HepG2 (cell line): ENCODE results near the gene XKR7. TPM values are rescaled to one million over a fixed set of nuclear protein-coding genes. Genes with fewer than 3 reads are reported as not detected.

Source experiments
- AGO1 ChIP-seq: fragments of 200-400 bp; formaldehyde crosslinking; IDR thresholded peaks from 2 replicates; pipeline ENCODE4 v1.6.1; 2017; ENCODE audit warnings: mild to moderate bottlenecking, low read depth, low read length, moderate library complexity; ENCODE audit not compliant: poor library complexity, severe bottlenecking
- ATF2 ChIP-seq: sonication (generic); formaldehyde crosslinking; IDR thresholded peaks from 2 replicates; pipeline ENCODE4 v1.4.0; 2020; ENCODE audit warnings: missing genetic modification reagents
- BRCA1 ChIP-seq: sonication (generic); formaldehyde crosslinking; IDR thresholded peaks from 2 replicates; pipeline ENCODE4 v1.4.0; 2020; ENCODE audit warnings: missing genetic modification reagents
- HNF1B ChIP-seq: sonication (generic); formaldehyde crosslinking; IDR thresholded peaks from 2 replicates; pipeline ENCODE4 v1.5.1; 2020; ENCODE audit warnings: mild to moderate bottlenecking, moderate library complexity, missing genetic modification reagents
- HNF4A ChIP-seq: sonication (generic); formaldehyde crosslinking; IDR thresholded peaks from 2 replicates; pipeline ENCODE4 v1.4.0; 2020; ENCODE audit warnings: missing genetic modification reagents
- KLF12 ChIP-seq: sonication (generic); formaldehyde crosslinking; IDR thresholded peaks from 2 replicates; pipeline ENCODE4 v1.4.0; 2020; ENCODE audit warnings: missing genetic modification reagents, borderline replicate concordance
- MED8 ChIP-seq: sonication (generic); formaldehyde crosslinking; IDR thresholded peaks from 2 replicates; pipeline ENCODE4 v1.8.1; 2023; ENCODE audit warnings: mild to moderate bottlenecking, missing genetic modification reagents; ENCODE audit not compliant: insufficient replicate concordance
- NFKB2 ChIP-seq: sonication (generic); formaldehyde crosslinking; IDR thresholded peaks from 2 replicates; pipeline ENCODE4 v1.4.0; 2020; ENCODE audit warnings: missing genetic modification reagents, borderline replicate concordance
- PTBP1 ChIP-seq: fragments of 200-400 bp; formaldehyde crosslinking; IDR thresholded peaks from 2 replicates; pipeline ENCODE4 v1.6.1; 2018; ENCODE audit warnings: low read length, low read depth; ENCODE audit not compliant: poor library complexity, severe bottlenecking
- RBM39 ChIP-seq: fragments of 200-400 bp; formaldehyde crosslinking; IDR thresholded peaks from one replicate; pipeline ENCODE4 v1.6.1; 2018; ENCODE audit warnings: antibody characterized with exemption, mild to moderate bottlenecking, low read depth, low read length; ENCODE audit not compliant: poor library complexity, severe bottlenecking
- RFXAP ChIP-seq: sonication (generic); formaldehyde crosslinking; IDR thresholded peaks from 2 replicates; pipeline ENCODE4 v1.4.0; 2020; ENCODE audit warnings: missing genetic modification reagents, borderline replicate concordance
- SALL2 ChIP-seq: sonication (generic); formaldehyde crosslinking; IDR thresholded peaks from 2 replicates; pipeline ENCODE4 v1.8.1; 2023; ENCODE audit warnings: mild to moderate bottlenecking, missing genetic modification reagents, inconsistent platforms
- ZBTB25 ChIP-seq: IDR thresholded peaks from 2 replicates; pipeline ENCODE4 v1.6.1; 2018; ENCODE audit warnings: missing genetic modification reagents
- ZBTB26 ChIP-seq: IDR thresholded peaks from 2 replicates; pipeline ENCODE4 v1.6.1; 2016; ENCODE audit warnings: missing compliant biosample characterization, missing genetic modification reagents, borderline replicate concordance
- ZFYVE20 ChIP-seq: sonication (generic); formaldehyde crosslinking; IDR thresholded peaks from 2 replicates; pipeline ENCODE4 v1.8.0; 2023; ENCODE audit warnings: low read depth, mild to moderate bottlenecking, moderate library complexity, missing genetic modification reagents, borderline replicate concordance
- ZNF343 ChIP-seq: sonication (generic); formaldehyde crosslinking; IDR thresholded peaks from 2 replicates; pipeline ENCODE4 v1.4.0; 2020; ENCODE audit warnings: mild to moderate bottlenecking, missing genetic modification reagents
- ZNF501 ChIP-seq: sonication (generic); formaldehyde crosslinking; IDR thresholded peaks from 2 replicates; pipeline ENCODE4 v1.5.1; 2020; ENCODE audit warnings: mild to moderate bottlenecking, moderate library complexity, missing genetic modification reagents
- ZNF703 ChIP-seq: sonication (generic); formaldehyde crosslinking; IDR thresholded peaks from 2 replicates; pipeline ENCODE4 v1.5.1; 2020; ENCODE audit warnings: missing genetic modification reagents, mild to moderate bottlenecking, moderate library complexity, borderline replicate concordance
- ZNF710 ChIP-seq: sonication (generic); formaldehyde crosslinking; IDR thresholded peaks from 2 replicates; pipeline ENCODE4 v1.5.0; 2020; ENCODE audit warnings: mild to moderate bottlenecking, missing genetic modification reagents, borderline replicate concordance
- polyA plus RNA-seq, 8 experiments: library from polyadenylated mRNA; depleted of rRNA in 3 of 8; stranded (reverse) in 7 of 8; unstranded in 1 of 8; fragments of >200 nt; fragmentation: Illumina TruSeq in 4 of 8; extraction: Trizol in 4 of 8; gene quantifications; 2 replicates each; pipeline versions ENCODE4 v1.2.1 to v1.2.3, GENCODE V29; 2011 to 2016; ENCODE audit warnings: low read depth in 4 of 8, missing spikeins in 1 of 8, mixed read lengths in 1 of 8; ENCODE audit not compliant: insufficient read depth in 1 of 8
- total RNA-seq, 5 experiments: library from RNA; depleted of rRNA; stranded (reverse); fragments of >200 nt; fragmentation: Illumina TruSeq; extraction: Trizol; gene quantifications; 2 replicates each; pipeline ENCODE4 v1.2.3, GENCODE V29; 2016; ENCODE audit warnings: low read depth in 1 of 5

XKR7 gene
- total and polyA plus RNA-seq, 2 of the 13 experiments (the other 11 are each of a cell fraction or from before 2014, with no cell fraction given), result not detected

GRCh38 chr20:32031007-32031958 is 63.3 kb downstream of the XKR7 start (continued):
- peak; percentile 67; the same call in 1 of the 2 replicates for TF ChIP-seq BRCA1
- TF ChIP-seq MED8, result peak; percentile 54
- 0 out of 2 replicates have a peak, but pooled peaks have one; percentile 62 for TF ChIP-seq ZBTB26
- peak; percentile 74; the same call in 1 of the 2 replicates for TF ChIP-seq NFKB2 (CRISPR knock-in tag)
- peak; percentile 82; the same call in 1 of the 2 replicates for TF ChIP-seq RFXAP (CRISPR knock-in tag)
- peak; percentile 94 for TF ChIP-seq RBM39
- 0 out of 2 replicates have a peak, but pooled peaks have one; percentile 36 for TF ChIP-seq ZBTB25
- TF ChIP-seq HNF4A, result peak; percentile 63
- peak; percentile 57; the same call in 1 of the 2 replicates for TF ChIP-seq ATF2 (CRISPR knock-in tag)
- TF ChIP-seq ZNF703 (CRISPR knock-in tag), result no peak
- no peak for TF ChIP-seq ZFYVE20
- peak; percentile 89; the same call in 1 of the 2 replicates for TF ChIP-seq ZNF343 (CRISPR knock-in tag)
- peak; percentile 76 for TF ChIP-seq PTBP1
- TF ChIP-seq SALL2 (CRISPR knock-in tag), result peak; percentile 76; the same call in 1 of the 2 replicates
- TF ChIP-seq KLF12 (CRISPR knock-in tag), result peak; percentile 92
- TF ChIP-seq AGO1, result peak; percentile 43
- TF ChIP-seq HNF1B (CRISPR knock-in tag), result peak; percentile 87
- peak; percentile 86; the same call in 1 of the 2 replicates for TF ChIP-seq ZNF710 (CRISPR knock-in tag)
- peak; percentile 78; the same call in 1 of the 2 replicates for TF ChIP-seq ZNF501
